OCI-LY1 (cell line): ENCODE measurements around the gene TRMT44.

Source experiments
- H2AFZ ChIP-seq: fragments of 200-600 bp; sonication (generic), shearing (Covaris generic); 2 replicates; pipeline ENCODE4 v1.6.0; 2014; ENCODE audit warnings: antibody characterized with exemption, mild to moderate bottlenecking, low read length
- H3F3A ChIP-seq: fragments of 200-600 bp; sonication (generic), shearing (Covaris generic); 2 replicates; pipeline ENCODE4 v1.6.0; 2014; ENCODE audit warnings: mild to moderate bottlenecking, antibody characterized with exemption, low read length, moderate library complexity; ENCODE audit not compliant: insufficient read depth
- H3K27ac ChIP-seq: fragments of 200-600 bp; sonication (generic); 2 replicates; pipeline ENCODE4 v1.5.1; 2014; ENCODE audit warnings: low read length, mixed run types, mild to moderate bottlenecking, low read depth; ENCODE audit not compliant: poor library complexity, severe bottlenecking
- H3K27me3 ChIP-seq: fragments of 200-600 bp; sonication (generic); 2 replicates; pipeline ENCODE4 v1.6.0; 2014; ENCODE audit warnings: antibody characterized with exemption, mild to moderate bottlenecking, low read length, moderate library complexity; ENCODE audit not compliant: insufficient read depth
- H3K36me3 ChIP-seq: fragments of 200-600 bp; sonication (generic); 2 replicates; pipeline ENCODE4 v1.6.1; 2014; ENCODE audit warnings: mild to moderate bottlenecking, antibody characterized with exemption, low read length, moderate library complexity, mixed read lengths; ENCODE audit not compliant: insufficient read depth
- H3K4me1 ChIP-seq: fragments of 200-600 bp; sonication (generic); 2 replicates; pipeline ENCODE4 v1.5.1; 2014; ENCODE audit warnings: mild to moderate bottlenecking, low read length, moderate library complexity; ENCODE audit not compliant: insufficient read depth, severe bottlenecking
- H3K4me2 ChIP-seq: fragments of 200-600 bp; sonication (generic), shearing (Covaris generic); 2 replicates; pipeline ENCODE4 v1.6.1; 2014; ENCODE audit warnings: low read length
- H3K4me3 ChIP-seq: fragments of 200-600 bp; sonication (generic); 2 replicates; pipeline ENCODE4 v1.5.1; 2014; ENCODE audit warnings: low read length, low read depth, mild to moderate bottlenecking, mixed read lengths; ENCODE audit not compliant: poor library complexity, severe bottlenecking
- H3K79me2 ChIP-seq: fragments of 200-600 bp; shearing (Covaris generic); 2 replicates; pipeline ENCODE4 v1.6.1; 2016; ENCODE audit warnings: mixed run types, low read length, mixed read lengths; ENCODE audit not compliant: insufficient read depth
- H3K9ac ChIP-seq: fragments of 200-600 bp; sonication (generic), shearing (Covaris generic); 2 replicates; pipeline ENCODE4 v1.6.1; 2014; ENCODE audit warnings: mild to moderate bottlenecking, low read length, mixed read lengths
- H3K9me2 ChIP-seq: fragments of 200-600 bp; sonication (generic), shearing (Covaris generic); 2 replicates; pipeline ENCODE4 v1.6.1; 2014; ENCODE audit warnings: low read depth, mild to moderate bottlenecking, low read length, mixed read lengths
- H3K9me3 ChIP-seq: fragments of 200-600 bp; shearing (Covaris generic); 2 replicates; pipeline ENCODE4 v1.6.1; 2014; ENCODE audit warnings: low read length, mixed read lengths
- H4K20me1 ChIP-seq: fragments of 200-600 bp; sonication (generic), shearing (Covaris generic); 2 replicates; pipeline ENCODE4 v1.6.0; 2016; ENCODE audit warnings: mild to moderate bottlenecking, low read length; ENCODE audit not compliant: insufficient read depth
- CTCF ChIP-seq: fragments of 200-600 bp; sonication (generic), shearing (Covaris generic); IDR thresholded peaks from 2 replicates; pipeline ENCODE4 v1.5.1; 2017; ENCODE audit warnings: mild to moderate bottlenecking, antibody characterized with exemption, low read length, moderate library complexity, mixed read lengths
- EZH2 ChIP-seq: fragments of 200-600 bp; sonication (generic), shearing (Covaris generic); IDR thresholded peaks from 2 replicates; pipeline ENCODE4 v1.8.0; 2017; ENCODE audit warnings: borderline replicate concordance, mixed run types, mild to moderate bottlenecking, antibody characterized with exemption, low read length, moderate library complexity, mixed read lengths

Gene TRMT44

GRCh38 chr4:8461616-8462015 lies 21.0 kb downstream of the TRMT44 start:
- Histone ChIP-seq H3K4me1 (no peaks in the 10 kb centered on the region), H4K20me1 (no peaks in the 10 kb centered on the region)
- TF ChIP-seq EZH2 (no peak), CTCF (no peak)

GRCh38 chr4:8463811-8464210 lies 23.2 kb downstream of the TRMT44 start:
- 0 out of 2 replicates have a peak, but pooled peaks cover 11% of the 10 kb centered on the region for H3K36me3 ChIP-seq
- no peak overlapping the region for H3K9ac ChIP-seq
- H3K9me2 ChIP-seq: no peaks in the 10 kb centered on the region
- H3K27me3 ChIP-seq: no peaks in the 10 kb centered on the region
- H3K79me2 ChIP-seq: no peaks in the 10 kb centered on the region
- no peaks in the 10 kb centered on the region for H3F3A ChIP-seq
- no peaks in the 10 kb centered on the region for H4K20me1 ChIP-seq
- no peak overlapping the region for H3K27ac ChIP-seq
- no peaks in the 10 kb centered on the region for H3K4me1 ChIP-seq
- H3K9me3 ChIP-seq: no peaks in the 10 kb centered on the region
- H2AFZ ChIP-seq: no peak overlapping the region
- H3K4me3 ChIP-seq: no peak overlapping the region
- H3K4me2 ChIP-seq: no peak overlapping the region
- TF ChIP-seq EZH2: no peak

More at GRCh38 chr4:8461616-8462015, 21.0 kb downstream of the TRMT44 start:
- H3K79me2 ChIP-seq: no peaks in the 10 kb centered on the region
- no peak overlapping the region for H3K9ac ChIP-seq
- H3K27me3 ChIP-seq: no peaks in the 10 kb centered on the region
- H2AFZ ChIP-seq: no peak overlapping the region
- 0 out of 2 replicates have a peak, but pooled peaks cover 6% of the 10 kb centered on the region for H3K36me3 ChIP-seq
- no peak overlapping the region for H3K27ac ChIP-seq
- no peaks in the 10 kb centered on the region for H3K9me2 ChIP-seq
- no peaks in the 10 kb centered on the region for H3F3A ChIP-seq
- H3K4me3 ChIP-seq: no peak overlapping the region
- no peak overlapping the region for H3K4me2 ChIP-seq
- no peaks in the 10 kb centered on the region for H3K9me3 ChIP-seq

GRCh38 chr4:8464381-8464780 lies 23.8 kb downstream of the TRMT44 start:
- H3K9ac ChIP-seq: no peak overlapping the region
- no peak overlapping the region for H3K4me2 ChIP-seq
- H3K36me3 ChIP-seq: peaks cover 15% of the 10 kb centered on the region; the same call in 1 of the 2 replicates
- H3K4me1 ChIP-seq: no peaks in the 10 kb centered on the region
- H3K27ac ChIP-seq: no peak overlapping the region
- no peaks in the 10 kb centered on the region for H3K79me2 ChIP-seq
- no peaks in the 10 kb centered on the region for H3K9me2 ChIP-seq
- H3K9me3 ChIP-seq: no peaks in the 10 kb centered on the region
- no peaks in the 10 kb centered on the region for H4K20me1 ChIP-seq
- TF ChIP-seq EZH2 (no peak), CTCF (no peak)
- H3K4me3 ChIP-seq: no peak overlapping the region
- H2AFZ ChIP-seq: no peak overlapping the region
- no peaks in the 10 kb centered on the region for H3F3A ChIP-seq
- H3K27me3 ChIP-seq: no peaks in the 10 kb centered on the region
